GM18508 (cell line): ENCODE measurements around the gene ERAS.
"Not testable (repeated sequence)": the region's sequence is repeated elsewhere in the genome, so short reads cannot be mapped to it uniquely, and the experiment has no call there.

Experiments
- ATAC-seq: cut with Tn5 transposase; IDR thresholded peaks from one replicate; pipeline ENCODE4 v1.9.1; 2021; ENCODE audit warnings: moderate number of reproducible peaks; ENCODE audit not compliant: insufficient read depth, unreplicated experiment

The ERAS gene

GRCh38 chrX:48794911-48795515 is 31.3 kb upstream of the ERAS start:
- no peak for ATAC-seq

GRCh38 chrX:48798318-48798717 is 28.0 kb upstream of the ERAS start:
- no peak for ATAC-seq

- ATAC-seq: no peak
Observed at GRCh38 chrX:48800574-48801279, 25.6 kb upstream of the ERAS start.

- peak; percentile 76 for ATAC-seq
Observed at GRCh38 chrX:48801280-48802088, 24.8 kb upstream of the ERAS start, which contains the start of gene HDAC6. Gene HDAC6 (plus strand): TSS chrX:48802067. CDS start chrX:48802693, 626 bp downstream.

- peak; percentile 19 for ATAC-seq
Observed at GRCh38 chrX:48802089-48802904, 24.0 kb upstream of the ERAS start.

- no peak for ATAC-seq
Observed at GRCh38 chrX:48802905-48803200, 23.5 kb upstream of the ERAS start.

- no peak for ATAC-seq
Observed at GRCh38 chrX:48806081-48806480, 20.2 kb upstream of the ERAS start.

GRCh38 chrX:48813644-48814043 is 12.7 kb upstream of the ERAS start:
- no peak for ATAC-seq

GRCh38 chrX:48814722-48815121 is 11.6 kb upstream of the ERAS start:
- ATAC-seq: no peak

GRCh38 chrX:48815266-48815665 is 11.0 kb upstream of the ERAS start:
- no peak for ATAC-seq

GRCh38 chrX:48816014-48816810 is 10.1 kb upstream of the ERAS start:
- ATAC-seq: no peak

GRCh38 chrX:48818098-48818497 is 8.2 kb upstream of the ERAS start:
- ATAC-seq: no peak

GRCh38 chrX:48818866-48819265 is 7.4 kb upstream of the ERAS start:
- ATAC-seq: no peak

GRCh38 chrX:48819394-48819793 is 6.9 kb upstream of the ERAS start:
- ATAC-seq: not testable (repeated sequence)

GRCh38 chrX:48823053-48823452 is 3.3 kb upstream of the ERAS start:
- ATAC-seq: no peak

- no peak for ATAC-seq
Observed at GRCh38 chrX:48824066-48824465, 2.2 kb upstream of the ERAS start.

- no peak for ATAC-seq
Observed at GRCh38 chrX:48826876-48827653, 752 bp downstream of the ERAS start.

- no peak for ATAC-seq
Observed at GRCh38 chrX:48827654-48827968, 1.3 kb downstream of the ERAS start.

- no peak for ATAC-seq
Observed at GRCh38 chrX:48829016-48829735, 2.9 kb downstream of the ERAS start.
